ENCODE measurements around the gene LMOD3.

The LMOD3 gene

DNA sequence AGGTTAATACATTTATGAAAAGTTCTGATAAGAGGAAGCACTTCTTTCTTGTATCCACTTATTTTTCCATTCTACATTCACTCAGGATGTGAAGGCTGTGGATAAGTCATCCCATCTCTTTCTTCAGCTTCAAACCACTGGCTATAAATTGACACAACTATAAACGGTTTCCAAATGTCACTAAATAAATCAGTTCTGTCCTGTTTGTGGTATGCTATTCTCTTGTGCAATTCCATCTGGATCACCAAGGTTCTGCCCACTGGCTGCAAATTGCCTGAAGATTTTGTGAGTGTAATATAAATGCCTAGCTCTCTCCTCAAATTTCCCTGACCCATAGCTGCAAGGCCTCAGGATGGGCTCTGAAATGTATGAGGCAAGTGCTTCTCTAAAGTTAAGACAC lies 7.1 kb upstream of the LMOD3 start:
- no peak for FAIRE-seq
- DNase-seq (ENCODE audit: insufficient read length, low spot score): no peak
- TF ChIP-seq TAF1 (IDR thresholded peaks at IDR 0.05; ENCODE audit: low read depth, low read length) (no peak), POU2F2 (IDR thresholded peaks at IDR 0.05; ENCODE audit: low read depth, low read length) (no peak)

DNA sequence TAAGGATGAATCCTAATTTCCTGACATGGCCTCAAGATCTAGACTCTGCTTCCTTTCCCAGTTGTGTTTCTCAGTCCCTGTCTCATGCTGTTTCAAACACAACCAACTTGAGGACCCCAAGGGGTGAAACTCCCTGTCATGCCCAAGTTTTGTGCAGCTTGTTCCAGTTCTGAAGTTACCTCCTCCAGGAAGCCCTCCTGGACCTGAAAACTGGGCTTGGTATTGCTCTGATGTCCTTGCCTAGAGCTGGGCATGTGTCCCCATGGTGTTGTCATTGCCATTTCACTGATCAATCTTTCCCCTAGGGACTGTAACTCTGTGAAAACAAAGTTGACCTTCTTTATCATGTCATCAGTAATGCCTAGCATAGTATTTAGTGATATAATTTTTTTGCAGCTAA lies 6.1 kb upstream of the LMOD3 start:
- DNase-seq (ENCODE audit: insufficient read length, low spot score): no peak
- TF ChIP-seq POLR2AphosphoS5 (IDR thresholded peaks at IDR 0.05; ENCODE audit: low read depth, low read length) (no peak), POLR2A (IDR thresholded peaks at IDR 0.05; ENCODE audit: low read depth, low read length) (no peak), PAX5 (IDR thresholded peaks at IDR 0.05; ENCODE audit: insufficient read depth, low read length, severe bottlenecking) (no peak)
- FAIRE-seq: no peak

- DNase-seq (ENCODE audit: insufficient read length, low spot score) (no peak), FAIRE-seq (no peak)
- TF ChIP-seq POLR2A (IDR thresholded peaks at IDR 0.05; ENCODE audit: low read depth, low read length) (no peak), PAX5 (IDR thresholded peaks at IDR 0.05; ENCODE audit: insufficient read depth, low read length, severe bottlenecking) (no peak), SPI1 (IDR thresholded peaks at IDR 0.05; ENCODE audit: low read depth, low read length) (no peak), POLR2AphosphoS5 (IDR thresholded peaks at IDR 0.05; ENCODE audit: low read depth, low read length) (no peak), TAF1 (IDR thresholded peaks at IDR 0.05; ENCODE audit: low read depth, low read length) (no peak)
Observed at GRCh38 chr3:69126999-69127398, 4.6 kb upstream of the LMOD3 start.

DNA sequence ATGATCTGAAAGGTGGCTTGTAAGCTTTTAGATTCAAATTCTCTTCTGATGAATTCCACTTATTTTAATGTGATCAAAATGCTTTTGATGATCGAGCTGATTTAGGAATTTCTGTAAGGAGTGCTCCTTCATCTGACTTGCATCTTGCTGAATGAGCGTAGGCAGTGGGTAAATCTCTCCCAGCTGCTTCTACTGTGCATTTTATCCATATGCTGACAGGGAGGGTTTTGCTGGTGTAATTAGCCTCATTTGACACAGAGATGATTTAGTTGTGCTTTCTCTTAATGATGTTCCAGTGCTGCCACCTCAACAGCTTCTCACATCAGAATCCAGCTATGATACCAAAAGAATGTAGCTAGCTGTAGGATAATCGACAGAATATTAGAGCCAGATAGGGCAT lies 3.8 kb upstream of the LMOD3 start:
- no peak for FAIRE-seq
- TF ChIP-seq POLR2A (IDR thresholded peaks at IDR 0.05; ENCODE audit: low read depth, low read length) (no peak), POU2F2 (IDR thresholded peaks at IDR 0.05; ENCODE audit: low read depth, low read length) (no peak), PAX5 (IDR thresholded peaks at IDR 0.05; ENCODE audit: insufficient read depth, low read length, severe bottlenecking) (no peak), SPI1 (IDR thresholded peaks at IDR 0.05; ENCODE audit: low read depth, low read length) (no peak), TAF1 (IDR thresholded peaks at IDR 0.05; ENCODE audit: low read depth, low read length) (no peak), POLR2AphosphoS5 (IDR thresholded peaks at IDR 0.05; ENCODE audit: low read depth, low read length) (no peak)
- DNase-seq (ENCODE audit: insufficient read length, low spot score): no peak

DNA sequence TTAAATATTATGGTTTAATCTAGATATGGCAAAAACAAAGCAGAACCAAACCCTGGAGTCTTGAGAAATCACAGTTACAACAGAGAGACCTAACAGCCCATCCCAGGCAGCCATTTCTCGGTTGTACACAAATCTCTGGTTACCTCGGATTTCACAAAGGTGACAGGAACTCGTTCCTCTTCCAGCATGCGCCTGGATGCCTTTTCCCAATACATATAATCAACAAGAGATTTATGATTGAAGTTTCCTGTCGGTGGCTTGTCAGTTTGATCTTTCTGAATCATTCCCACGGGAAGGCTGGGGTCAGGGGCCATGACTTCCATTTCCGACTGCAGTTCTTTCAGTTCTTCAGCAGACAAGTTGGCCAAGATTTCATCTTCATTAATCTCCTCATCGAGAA lies 445 bp downstream of the LMOD3 start:
- DNase-seq (ENCODE audit: insufficient read length, low spot score) (no peak), FAIRE-seq (no peak)
- TF ChIP-seq PAX5 (IDR thresholded peaks at IDR 0.05; ENCODE audit: insufficient read depth, low read length, severe bottlenecking) (no peak), POLR2AphosphoS5 (IDR thresholded peaks at IDR 0.05; ENCODE audit: low read depth, low read length) (no peak), POLR2A (IDR thresholded peaks at IDR 0.05; ENCODE audit: low read depth, low read length) (no peak), POU2F2 (IDR thresholded peaks at IDR 0.05; ENCODE audit: low read depth, low read length) (no peak), TAF1 (IDR thresholded peaks at IDR 0.05; ENCODE audit: low read depth, low read length) (no peak), SPI1 (IDR thresholded peaks at IDR 0.05; ENCODE audit: low read depth, low read length) (no peak)

DNA sequence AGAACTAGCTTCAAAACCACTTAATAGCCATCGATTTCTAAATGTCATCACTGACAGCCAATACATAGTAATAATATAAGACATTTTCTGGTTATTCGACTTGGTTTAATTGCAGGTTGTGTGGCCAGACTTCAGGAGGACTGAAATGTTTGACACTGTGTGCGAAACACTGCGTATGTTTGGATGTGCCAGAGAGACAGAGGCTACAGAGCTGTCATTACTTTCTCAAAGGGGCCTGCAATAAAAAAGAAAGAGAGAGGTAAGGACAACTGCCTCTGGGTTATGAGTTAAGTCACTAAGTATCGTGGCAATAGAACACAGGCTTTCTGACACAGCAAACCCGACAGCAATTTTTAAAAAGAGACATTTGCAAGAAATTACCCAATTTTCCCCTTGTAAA lies 882 bp downstream of the LMOD3 start:
- no peak for FAIRE-seq
- DNase-seq (ENCODE audit: insufficient read length, low spot score): no peak
- no peak for TF ChIP-seq TAF1 (IDR thresholded peaks at IDR 0.05; ENCODE audit: low read depth, low read length)
- TF ChIP-seq POU2F2 (IDR thresholded peaks at IDR 0.05; ENCODE audit: low read depth, low read length): no peak
- TF ChIP-seq SPI1 (IDR thresholded peaks at IDR 0.05; ENCODE audit: low read depth, low read length): no peak
- TF ChIP-seq POLR2AphosphoS5 (IDR thresholded peaks at IDR 0.05; ENCODE audit: low read depth, low read length): no peak
- no peak for TF ChIP-seq POLR2A (IDR thresholded peaks at IDR 0.05; ENCODE audit: low read depth, low read length)
- TF ChIP-seq PAX5 (IDR thresholded peaks at IDR 0.05; ENCODE audit: insufficient read depth, low read length, severe bottlenecking): no peak

DNA sequence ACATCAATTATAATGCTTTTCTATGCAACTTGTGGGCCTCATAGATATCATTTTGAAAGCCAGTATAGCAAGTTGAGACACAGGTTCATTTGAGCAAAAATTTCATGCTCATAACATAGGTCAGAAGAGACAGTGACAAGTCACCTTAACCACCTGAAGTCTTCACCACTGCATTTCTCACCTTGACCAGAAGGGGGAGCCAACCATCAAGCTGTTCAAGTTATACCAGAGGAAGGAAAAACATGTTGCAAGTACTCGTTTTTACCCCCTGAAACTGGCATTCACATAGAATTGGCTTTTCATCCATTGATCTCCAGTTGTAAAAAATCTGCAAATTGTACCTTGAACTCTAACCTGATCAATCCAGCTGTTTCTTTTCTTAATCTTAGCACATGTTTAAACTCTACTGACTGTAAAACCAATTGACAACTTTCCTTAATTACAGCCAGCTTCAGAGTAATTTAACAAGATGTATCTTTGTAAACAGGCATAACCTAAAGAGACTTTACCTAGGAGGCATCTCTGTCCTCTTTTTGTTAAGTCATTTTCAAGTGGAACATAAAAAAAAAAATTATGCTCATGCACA lies 1.4 kb downstream of the LMOD3 start:
- FAIRE-seq: peak; percentile 97
- TF ChIP-seq TAF1 (IDR thresholded peaks at IDR 0.05; ENCODE audit: low read depth, low read length) (no peak), POLR2AphosphoS5 (IDR thresholded peaks at IDR 0.05; ENCODE audit: low read depth, low read length) (no peak), POU2F2 (IDR thresholded peaks at IDR 0.05; ENCODE audit: low read depth, low read length) (no peak), SPI1 (IDR thresholded peaks at IDR 0.05; ENCODE audit: low read depth, low read length) (no peak), POLR2A (IDR thresholded peaks at IDR 0.05; ENCODE audit: low read depth, low read length) (no peak), PAX5 (IDR thresholded peaks at IDR 0.05; ENCODE audit: insufficient read depth, low read length, severe bottlenecking) (no peak)
- DNase-seq (ENCODE audit: insufficient read length, low spot score): peak; percentile 19

DNA sequence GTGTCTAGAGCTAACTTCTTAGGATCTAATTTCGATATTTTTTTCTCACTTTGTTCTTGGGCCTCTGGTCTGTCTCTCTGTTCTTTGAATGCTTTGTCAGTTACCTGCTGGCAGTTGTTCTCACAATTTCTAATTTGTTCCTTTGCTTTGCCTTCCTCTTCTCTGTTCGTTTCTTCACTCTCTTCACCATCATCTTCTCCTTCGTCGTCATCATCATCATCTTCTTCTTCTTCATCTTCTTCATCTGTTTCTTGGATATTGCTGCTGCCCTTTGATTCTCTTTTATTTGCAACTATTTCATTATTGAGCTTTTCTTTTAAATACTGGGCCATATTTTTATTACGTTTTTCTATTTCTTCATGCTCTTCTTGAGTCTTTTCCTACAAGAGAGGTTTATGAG lies 2.7 kb downstream of the LMOD3 start:
- DNase-seq (ENCODE audit: insufficient read length, low spot score): no peak
- no peak for FAIRE-seq
- no peak for TF ChIP-seq POLR2AphosphoS5 (IDR thresholded peaks at IDR 0.05; ENCODE audit: low read depth, low read length)
- no peak for TF ChIP-seq POLR2A (IDR thresholded peaks at IDR 0.05; ENCODE audit: low read depth, low read length)
- no peak for TF ChIP-seq PAX5 (IDR thresholded peaks at IDR 0.05; ENCODE audit: insufficient read depth, low read length, severe bottlenecking)
- no peak for TF ChIP-seq POU2F2 (IDR thresholded peaks at IDR 0.05; ENCODE audit: low read depth, low read length)
- no peak for TF ChIP-seq SPI1 (IDR thresholded peaks at IDR 0.05; ENCODE audit: low read depth, low read length)
- no peak for TF ChIP-seq TAF1 (IDR thresholded peaks at IDR 0.05; ENCODE audit: low read depth, low read length)

- TF ChIP-seq TAF1 (IDR thresholded peaks at IDR 0.05; ENCODE audit: low read depth, low read length) (no peak), PAX5 (IDR thresholded peaks at IDR 0.05; ENCODE audit: insufficient read depth, low read length, severe bottlenecking) (no peak), POLR2A (IDR thresholded peaks at IDR 0.05; ENCODE audit: low read depth, low read length) (no peak), POU2F2 (IDR thresholded peaks at IDR 0.05; ENCODE audit: low read depth, low read length) (no peak)
- DNase-seq (ENCODE audit: insufficient read length, low spot score): no peak
- FAIRE-seq: no peak
Observed at GRCh38 chr3:69119138-69119537, 3.3 kb downstream of the LMOD3 start.

DNA sequence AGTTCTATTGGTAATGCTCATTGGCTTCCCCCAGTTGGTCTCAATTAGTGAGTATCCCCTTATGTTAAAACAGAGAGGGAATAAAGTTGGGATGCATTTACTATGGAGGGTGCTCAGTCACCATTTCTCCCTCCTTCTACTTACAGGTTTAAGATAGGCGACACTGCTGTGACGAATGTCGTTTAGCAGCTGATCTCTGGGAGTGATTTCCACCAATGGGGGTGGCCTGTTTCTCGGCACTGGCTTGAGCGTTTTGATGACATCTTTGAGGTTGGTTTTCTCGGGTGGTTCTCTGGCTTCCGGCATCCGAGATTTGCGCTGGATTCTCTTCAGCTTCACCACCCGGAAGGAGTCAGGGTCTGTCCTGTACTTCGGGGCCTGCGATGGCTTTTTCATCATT lies 3.8 kb downstream of the LMOD3 start:
- no peak for DNase-seq (ENCODE audit: insufficient read length, low spot score)
- no peak for FAIRE-seq

More for the DNA sequence above, 3.8 kb downstream of the LMOD3 start:
- TF ChIP-seq TAF1 (IDR thresholded peaks at IDR 0.05; ENCODE audit: low read depth, low read length): no peak
- no peak for TF ChIP-seq POLR2A (IDR thresholded peaks at IDR 0.05; ENCODE audit: low read depth, low read length)
- TF ChIP-seq PAX5 (IDR thresholded peaks at IDR 0.05; ENCODE audit: insufficient read depth, low read length, severe bottlenecking): no peak
- no peak for TF ChIP-seq SPI1 (IDR thresholded peaks at IDR 0.05; ENCODE audit: low read depth, low read length)
- no peak for TF ChIP-seq POU2F2 (IDR thresholded peaks at IDR 0.05; ENCODE audit: low read depth, low read length)
- TF ChIP-seq POLR2AphosphoS5 (IDR thresholded peaks at IDR 0.05; ENCODE audit: low read depth, low read length): no peak

Measured in GM12891 (cell line).